ENCODE data around the gene ZNF23. TPM values are rescaled to one million over a fixed set of nuclear protein-coding genes. Genes with fewer than 3 reads are reported as not detected.

Gene ZNF23
- total RNA-seq, 1 donor from 2014 or later: 0.43 TPM

DNA sequence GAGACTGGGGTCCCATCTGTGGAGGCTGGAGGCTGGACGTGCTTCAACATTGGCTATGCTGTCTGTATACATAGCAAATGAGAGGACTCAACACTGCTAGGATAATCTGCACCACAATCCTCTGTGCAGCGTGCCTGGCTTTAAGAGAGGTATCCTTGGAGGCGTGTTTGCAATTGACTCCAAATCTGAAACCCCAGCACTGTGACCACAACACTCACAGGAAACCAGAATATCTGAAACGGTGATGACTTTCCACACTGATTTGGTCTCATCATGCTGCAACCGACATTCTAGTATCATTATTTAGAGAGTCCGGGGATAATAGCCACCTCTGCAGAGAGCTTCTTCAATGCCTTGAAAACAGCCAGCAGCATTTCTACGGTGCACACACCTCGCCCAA is 55.3 kb downstream of the ZNF23 start:
- Histone ChIP-seq H3K9me3 (no peaks in the 10 kb centered on the region), H3K27ac (no peak overlapping the region), H3K27me3 (no peaks in the 10 kb centered on the region), H3K4me1 (no peaks in the 10 kb centered on the region), H3K36me3 (no peaks in the 10 kb centered on the region), H3K4me3 (no peak overlapping the region)
- no peak for DNase-seq (ENCODE audit: low spot score in 2 of 2)
- TF ChIP-seq, protein P1, sequence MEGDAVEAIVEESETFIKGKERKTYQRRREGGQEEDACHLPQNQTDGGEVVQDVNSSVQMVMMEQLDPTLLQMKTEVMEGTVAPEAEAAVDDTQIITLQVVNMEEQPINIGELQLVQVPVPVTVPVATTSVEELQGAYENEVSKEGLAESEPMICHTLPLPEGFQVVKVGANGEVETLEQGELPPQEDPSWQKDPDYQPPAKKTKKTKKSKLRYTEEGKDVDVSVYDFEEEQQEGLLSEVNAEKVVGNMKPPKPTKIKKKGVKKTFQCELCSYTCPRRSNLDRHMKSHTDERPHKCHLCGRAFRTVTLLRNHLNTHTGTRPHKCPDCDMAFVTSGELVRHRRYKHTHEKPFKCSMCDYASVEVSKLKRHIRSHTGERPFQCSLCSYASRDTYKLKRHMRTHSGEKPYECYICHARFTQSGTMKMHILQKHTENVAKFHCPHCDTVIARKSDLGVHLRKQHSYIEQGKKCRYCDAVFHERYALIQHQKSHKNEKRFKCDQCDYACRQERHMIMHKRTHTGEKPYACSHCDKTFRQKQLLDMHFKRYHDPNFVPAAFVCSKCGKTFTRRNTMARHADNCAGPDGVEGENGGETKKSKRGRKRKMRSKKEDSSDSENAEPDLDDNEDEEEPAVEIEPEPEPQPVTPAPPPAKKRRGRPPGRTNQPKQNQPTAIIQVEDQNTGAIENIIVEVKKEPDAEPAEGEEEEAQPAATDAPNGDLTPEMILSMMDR (IDR thresholded peaks at IDR 0.05): no peak
- intact Hi-C loops (cut with DNase I): no loop called here

DNA sequence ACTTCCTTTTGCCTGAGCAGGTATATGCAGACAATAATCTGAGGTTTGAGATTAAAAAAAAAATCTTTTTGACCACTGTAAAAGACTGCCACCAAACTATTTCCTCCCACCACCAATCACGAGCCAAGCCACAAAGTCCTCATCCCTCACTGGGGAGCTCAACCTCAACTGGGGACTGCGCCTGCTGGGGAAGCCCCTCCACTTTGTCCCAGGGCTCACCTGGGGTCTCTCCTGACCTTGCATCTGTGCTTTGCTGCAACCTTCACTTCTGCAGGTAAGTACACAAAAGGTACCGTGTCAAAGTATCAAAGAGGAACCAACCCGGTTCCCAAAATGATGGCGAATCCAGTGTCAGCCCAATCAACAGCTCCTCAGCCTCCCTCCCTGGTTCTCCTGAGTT is 55.7 kb downstream of the ZNF23 start:
- no peak for DNase-seq (ENCODE audit: low spot score in 2 of 2)
- no peaks in the 10 kb centered on the region for H3K36me3 ChIP-seq
- H3K4me3 ChIP-seq: no peak overlapping the region
- H3K27me3 ChIP-seq: no peaks in the 10 kb centered on the region
- TF ChIP-seq, protein P1 (IDR thresholded peaks at IDR 0.05): no peak
- H3K27ac ChIP-seq: no peak overlapping the region
- intact Hi-C loops (cut with DNase I): no loop called here
- no peaks in the 10 kb centered on the region for H3K4me1 ChIP-seq
- H3K9me3 ChIP-seq: no peaks in the 10 kb centered on the region

DNA sequence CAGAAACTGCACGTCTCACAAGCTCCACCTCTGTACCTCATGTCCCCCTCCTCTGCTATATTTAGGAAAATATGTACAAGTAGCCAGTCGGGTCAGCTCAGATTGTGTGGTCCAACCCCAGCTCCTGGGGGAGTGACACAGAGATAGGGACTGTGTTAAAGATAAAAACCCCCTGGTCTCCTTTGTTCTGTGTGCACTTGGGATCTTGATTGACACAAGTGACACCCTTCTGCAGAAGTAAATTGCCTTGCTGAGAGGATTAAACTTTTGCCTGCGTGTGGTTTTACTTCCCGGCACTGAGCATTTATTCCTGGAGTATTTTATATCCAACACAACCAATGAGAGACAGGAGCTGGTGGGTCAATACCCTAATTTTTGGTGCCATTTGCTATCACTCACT is 57.7 kb downstream of the ZNF23 start:
- no peak for DNase-seq (ENCODE audit: low spot score in 2 of 2)
- Histone ChIP-seq H3K36me3 (no peaks in the 10 kb centered on the region), H3K4me1 (no peaks in the 10 kb centered on the region), H3K27me3 (no peaks in the 10 kb centered on the region), H3K9me3 (no peaks in the 10 kb centered on the region), H3K4me3 (no peak overlapping the region), H3K27ac (no peak overlapping the region)
- TF ChIP-seq, protein P1 (IDR thresholded peaks at IDR 0.05): no peak
- intact Hi-C loops (cut with DNase I): no loop called here

DNA sequence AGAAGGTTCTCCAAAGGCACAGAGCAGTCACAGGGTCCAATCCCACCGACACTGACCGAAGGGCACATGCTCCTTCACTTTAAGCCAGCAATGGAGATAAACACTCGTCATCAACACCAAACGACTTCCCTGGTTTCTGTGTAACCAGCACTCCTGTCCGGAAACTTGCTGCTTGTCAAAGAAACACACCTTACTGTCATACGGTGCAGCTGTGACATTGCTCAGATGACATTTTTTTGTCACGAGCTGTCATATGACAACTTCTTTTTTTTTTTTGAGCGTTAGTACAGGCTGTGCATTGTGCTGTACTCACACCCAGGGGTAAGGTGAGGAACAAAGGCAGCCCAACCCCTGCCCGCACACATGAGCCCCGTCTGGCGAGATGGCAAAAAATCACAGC is 59.4 kb downstream of the ZNF23 start:
- Histone ChIP-seq H3K4me1 (no peaks in the 10 kb centered on the region), H3K9me3 (no peaks in the 10 kb centered on the region), H3K36me3 (no peaks in the 10 kb centered on the region), H3K27ac (no peak overlapping the region), H3K4me3 (no peak overlapping the region), H3K27me3 (no peaks in the 10 kb centered on the region)
- intact Hi-C loops (cut with DNase I): no loop called here
- TF ChIP-seq, protein P1 (IDR thresholded peaks at IDR 0.05): no peak
- no peak for DNase-seq (ENCODE audit: low spot score in 2 of 2)

DNA sequence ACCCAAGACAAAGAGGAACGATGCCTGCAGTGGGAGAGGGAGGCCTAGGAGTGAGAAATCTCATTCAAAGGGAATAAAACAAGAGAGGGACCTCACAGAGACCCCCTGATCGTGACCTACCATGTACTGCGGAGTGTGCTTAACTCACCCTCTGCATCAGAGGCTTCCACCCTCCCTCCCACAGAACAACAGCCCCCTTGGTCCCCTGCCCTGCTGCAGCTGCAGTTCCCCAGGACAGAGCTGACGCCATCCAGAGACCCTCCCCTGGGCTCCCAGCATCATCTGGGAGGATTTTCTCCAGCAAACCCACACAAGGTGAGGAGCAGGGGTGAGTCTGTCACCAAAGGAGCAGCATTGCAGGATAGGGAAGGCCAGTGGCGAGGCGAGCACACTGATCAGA is 60.0 kb downstream of the ZNF23 start:
- no peak overlapping the region for H3K4me3 ChIP-seq
- H3K27me3 ChIP-seq: no peaks in the 10 kb centered on the region
- H3K27ac ChIP-seq: no peak overlapping the region
- TF ChIP-seq, protein P1 (IDR thresholded peaks at IDR 0.05): no peak
- H3K4me1 ChIP-seq: no peaks in the 10 kb centered on the region
- intact Hi-C loops (cut with DNase I): no loop called here
- no peaks in the 10 kb centered on the region for H3K36me3 ChIP-seq
- no peak for DNase-seq (ENCODE audit: low spot score in 2 of 2)
- H3K9me3 ChIP-seq: no peaks in the 10 kb centered on the region
